WTC11 (cell line): Measurements from ENCODE around the gene POMT2. TPM values are rescaled to one million over a fixed set of nuclear protein-coding genes. Genes with fewer than 3 reads are reported as not detected.

ENCODE experiments used
- ATAC-seq: fragments of 200-7000 bp; cut with Tn5 transposase; 2 replicates; pipeline ENCODE4 v1.10.0; 2021; ENCODE audit warnings: mild to moderate bottlenecking, moderate library complexity
- CTCF ChIA-PET: fragments of 300-600 bp; sonication (Branson Sonifier 250); formaldehyde crosslinking; loops from one replicate; lab custom pipeline; 2021; ENCODE audit warnings: antibody characterized with exemption; lab: Charles Lee
- POLR2A ChIA-PET: fragments of 350-600 bp; sonication (Branson Sonifier 250); formaldehyde crosslinking; loops from one replicate; lab custom pipeline; 2021; ENCODE audit warnings: antibody characterized with exemption; lab: Charles Lee
- DNase-seq: peaks from one replicate; pipeline ENCODE4 v3.0.0; 2021; ENCODE audit warnings: low spot score
- H3K27ac Mint-ChIP-seq: 2 replicates; pipeline ENCODE4 v1.8.0; 2021; ENCODE audit warnings: mixed read lengths
- H3K27me3 Mint-ChIP-seq: 2 replicates; pipeline ENCODE4 v1.8.0; 2021; ENCODE audit warnings: low read depth, mild to moderate bottlenecking, moderate library complexity, mixed read lengths
- H3K36me3 Mint-ChIP-seq: 2 replicates; pipeline ENCODE4 v1.8.0; 2021; ENCODE audit warnings: mixed read lengths
- H3K4me1 Mint-ChIP-seq: 2 replicates; pipeline ENCODE4 v1.8.0; 2022; ENCODE audit warnings: mixed read lengths
- H3K4me3 Mint-ChIP-seq: 2 replicates; pipeline ENCODE4 v1.8.0; 2021; ENCODE audit warnings: mild to moderate bottlenecking, moderate library complexity, mixed read lengths
- H3K9me3 Mint-ChIP-seq: 2 replicates; pipeline ENCODE4 v1.8.0; 2021; ENCODE audit warnings: mixed read lengths
- ATF2 ChIP-seq: sonication (generic); formaldehyde crosslinking; IDR thresholded peaks from 2 replicates; pipeline ENCODE4 v1.8.1; 2022; ENCODE audit warnings: low read depth, missing genetic modification reagents, borderline replicate concordance
- CREM ChIP-seq: sonication (generic); formaldehyde crosslinking; IDR thresholded peaks from 2 replicates; pipeline ENCODE4 v1.8.1; 2022; ENCODE audit warnings: mild to moderate bottlenecking, missing genetic modification reagents, moderate library complexity
- GRHL2 ChIP-seq: fragments of 250-450 bp; sonication (Bioruptor Pico); IDR thresholded peaks from 2 replicates; pipeline ENCODE4 v1.8.0; 2022; ENCODE audit warnings: mild to moderate bottlenecking, moderate library complexity; ENCODE audit not compliant: insufficient replicate concordance, severe bottlenecking
- HMGA2 ChIP-seq: fragments of 250-450 bp; sonication (Bioruptor Pico); IDR thresholded peaks from 2 replicates; pipeline ENCODE4 v1.4.0; 2021; ENCODE audit warnings: mild to moderate bottlenecking, moderate library complexity
- JUN ChIP-seq: sonication (generic); formaldehyde crosslinking; IDR thresholded peaks from 2 replicates; pipeline ENCODE4 v1.8.0; 2023; ENCODE audit warnings: mild to moderate bottlenecking, missing genetic modification reagents
- NFATC4 ChIP-seq: fragments of 250-450 bp; sonication (Bioruptor Pico); IDR thresholded peaks from 2 replicates; pipeline ENCODE4 v1.9.0; 2021; ENCODE audit warnings: mild to moderate bottlenecking
- NR3C1 ChIP-seq: sonication (generic); formaldehyde crosslinking; conservative IDR thresholded peaks from 2 replicates; pipeline ENCODE4 v1.8.1; 2023; ENCODE audit warnings: low read depth, mild to moderate bottlenecking, missing genetic modification reagents
- PRDM15 ChIP-seq: sonication (generic); formaldehyde crosslinking; IDR thresholded peaks from 2 replicates; pipeline ENCODE4 v1.8.0; 2022; ENCODE audit warnings: missing genetic modification reagents
- SMAD4 ChIP-seq: sonication (generic); formaldehyde crosslinking; IDR thresholded peaks from 2 replicates; pipeline ENCODE4 v1.8.0; 2022; ENCODE audit warnings: mild to moderate bottlenecking, missing genetic modification reagents
- SOX15 ChIP-seq: fragments of 250-450 bp; sonication (Bioruptor Pico); IDR thresholded peaks from 2 replicates; pipeline ENCODE4 v1.9.0; 2021; ENCODE audit warnings: mild to moderate bottlenecking
- SP1 ChIP-seq: sonication (generic); formaldehyde crosslinking; conservative IDR thresholded peaks from 2 replicates; pipeline ENCODE4 v1.8.1; 2022; ENCODE audit warnings: missing genetic modification reagents
- TEAD4 ChIP-seq: sonication (generic); formaldehyde crosslinking; IDR thresholded peaks from 2 replicates; pipeline ENCODE4 v1.8.0; 2022; ENCODE audit warnings: mild to moderate bottlenecking, missing genetic modification reagents
- TP53 ChIP-seq: sonication (generic); formaldehyde crosslinking; IDR thresholded peaks from 2 replicates; pipeline ENCODE4 v1.8.1; 2023; ENCODE audit warnings: mild to moderate bottlenecking, missing genetic modification reagents
- ZBTB21 ChIP-seq: sonication (generic); formaldehyde crosslinking; IDR thresholded peaks from 2 replicates; pipeline ENCODE4 v1.8.1; 2023; ENCODE audit warnings: mild to moderate bottlenecking, missing genetic modification reagents, borderline replicate concordance
- ZNF121 ChIP-seq: sonication (generic); formaldehyde crosslinking; IDR thresholded peaks from 2 replicates; pipeline ENCODE4 v1.8.0; 2023; ENCODE audit warnings: missing genetic modification reagents
- ZNF423 ChIP-seq: fragments of 250-450 bp; sonication (Bioruptor Pico); IDR thresholded peaks from 2 replicates; pipeline ENCODE4 v2.1.2; 2022; ENCODE audit warnings: mild to moderate bottlenecking, moderate library complexity
- total RNA-seq: library from RNA; stranded (reverse); gene quantifications from 3 replicates; pipeline ENCODE4 v1.2.3, GENCODE V29; 2021
- TF ChIP-seq, protein P1 (sequence below): fragments of 250-450 bp; sonication (Bioruptor Pico); IDR thresholded peaks from 2 replicates; pipeline ENCODE4 v1.9.0; 2021; ENCODE audit warnings: mild to moderate bottlenecking, borderline replicate concordance
- TF ChIP-seq, protein P2 (sequence below): sonication (generic); formaldehyde crosslinking; IDR thresholded peaks from 2 replicates; pipeline ENCODE4 v1.8.1; 2023; ENCODE audit warnings: mild to moderate bottlenecking, moderate library complexity, missing genetic modification reagents

POMT2 gene
- total RNA-seq, 1 experiment from 2014 or later: 38.7 TPM

DNA sequence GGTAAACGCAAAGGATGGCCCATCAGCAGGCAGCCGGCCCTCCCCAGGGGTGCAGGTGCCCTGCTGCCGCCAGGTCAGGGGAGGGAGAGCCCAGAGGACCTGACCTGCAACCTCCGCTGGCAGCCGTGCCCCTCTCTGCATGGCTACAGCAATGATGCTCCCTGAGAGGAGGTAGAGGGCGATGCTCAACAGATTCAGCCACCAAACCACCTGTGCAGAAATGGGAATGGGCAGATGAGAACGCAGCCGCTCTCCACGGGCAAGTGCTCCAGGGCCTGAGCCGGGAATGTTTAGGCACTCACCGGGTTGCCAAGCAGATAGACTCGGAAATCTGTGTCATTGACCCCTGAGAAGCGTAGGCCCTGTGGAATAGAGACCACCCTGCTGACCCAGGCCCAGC lies 41.0 kb downstream of the POMT2 start:
- ChIA-PET POLR2A (no interaction called here), CTCF (interaction anchor here (1.2 to 1.8 kb wide), 4 partner anchors 11 to 127 kb away, joined by 4 to 8 read pairs (median 5); no protein-coding TSS in a partner anchor)
- no peak for ATAC-seq
- Mint-ChIP-seq H3K36me3 (peaks cover 23% of the 10 kb centered on the region), H3K27ac (no peak overlapping the region), H3K27me3 (no peaks in the 10 kb centered on the region), H3K4me1 (no peaks in the 10 kb centered on the region), H3K9me3 (no peaks in the 10 kb centered on the region), H3K4me3 (no peak overlapping the region)
- TF ChIP-seq NFATC4 (CRISPR knock-in tag) (no peak), PRDM15 (no peak), ATF2 (CRISPR knock-in tag) (no peak), HMGA2 (CRISPR knock-in tag) (no peak), SMAD4 (CRISPR knock-in tag) (no peak), ZBTB21 (CRISPR knock-in tag) (no peak), ZNF121 (CRISPR knock-in tag) (no peak), GRHL2 (CRISPR knock-in tag) (no peak), ZNF423 (CRISPR knock-in tag) (no peak), TP53 (no peak), CREM (CRISPR knock-in tag) (no peak), SP1 (no peak), JUN (CRISPR knock-in tag) (no peak), TEAD4 (CRISPR knock-in tag) (no peak), NR3C1 (CRISPR knock-in tag) (no peak), SOX15 (no peak)
- TF ChIP-seq, protein P1, sequence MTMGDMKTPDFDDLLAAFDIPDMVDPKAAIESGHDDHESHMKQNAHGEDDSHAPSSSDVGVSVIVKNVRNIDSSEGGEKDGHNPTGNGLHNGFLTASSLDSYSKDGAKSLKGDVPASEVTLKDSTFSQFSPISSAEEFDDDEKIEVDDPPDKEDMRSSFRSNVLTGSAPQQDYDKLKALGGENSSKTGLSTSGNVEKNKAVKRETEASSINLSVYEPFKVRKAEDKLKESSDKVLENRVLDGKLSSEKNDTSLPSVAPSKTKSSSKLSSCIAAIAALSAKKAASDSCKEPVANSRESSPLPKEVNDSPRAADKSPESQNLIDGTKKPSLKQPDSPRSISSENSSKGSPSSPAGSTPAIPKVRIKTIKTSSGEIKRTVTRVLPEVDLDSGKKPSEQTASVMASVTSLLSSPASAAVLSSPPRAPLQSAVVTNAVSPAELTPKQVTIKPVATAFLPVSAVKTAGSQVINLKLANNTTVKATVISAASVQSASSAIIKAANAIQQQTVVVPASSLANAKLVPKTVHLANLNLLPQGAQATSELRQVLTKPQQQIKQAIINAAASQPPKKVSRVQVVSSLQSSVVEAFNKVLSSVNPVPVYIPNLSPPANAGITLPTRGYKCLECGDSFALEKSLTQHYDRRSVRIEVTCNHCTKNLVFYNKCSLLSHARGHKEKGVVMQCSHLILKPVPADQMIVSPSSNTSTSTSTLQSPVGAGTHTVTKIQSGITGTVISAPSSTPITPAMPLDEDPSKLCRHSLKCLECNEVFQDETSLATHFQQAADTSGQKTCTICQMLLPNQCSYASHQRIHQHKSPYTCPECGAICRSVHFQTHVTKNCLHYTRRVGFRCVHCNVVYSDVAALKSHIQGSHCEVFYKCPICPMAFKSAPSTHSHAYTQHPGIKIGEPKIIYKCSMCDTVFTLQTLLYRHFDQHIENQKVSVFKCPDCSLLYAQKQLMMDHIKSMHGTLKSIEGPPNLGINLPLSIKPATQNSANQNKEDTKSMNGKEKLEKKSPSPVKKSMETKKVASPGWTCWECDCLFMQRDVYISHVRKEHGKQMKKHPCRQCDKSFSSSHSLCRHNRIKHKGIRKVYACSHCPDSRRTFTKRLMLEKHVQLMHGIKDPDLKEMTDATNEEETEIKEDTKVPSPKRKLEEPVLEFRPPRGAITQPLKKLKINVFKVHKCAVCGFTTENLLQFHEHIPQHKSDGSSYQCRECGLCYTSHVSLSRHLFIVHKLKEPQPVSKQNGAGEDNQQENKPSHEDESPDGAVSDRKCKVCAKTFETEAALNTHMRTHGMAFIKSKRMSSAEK (CRISPR knock-in tag): no peak
- no peak for DNase-seq

- Mint-ChIP-seq H3K36me3 (peaks cover 13% of the 10 kb centered on the region), H3K27me3 (peaks cover 3% of the 10 kb centered on the region; the same call in 1 of the 2 replicates), H3K9me3 (no peaks in the 10 kb centered on the region), H3K27ac (no peak overlapping the region), H3K4me3 (no peak overlapping the region), H3K4me1 (no peaks in the 10 kb centered on the region)
- TF ChIP-seq PRDM15: peak; percentile 40; the same call in 1 of the 2 replicates
- TF ChIP-seq, protein P2, sequence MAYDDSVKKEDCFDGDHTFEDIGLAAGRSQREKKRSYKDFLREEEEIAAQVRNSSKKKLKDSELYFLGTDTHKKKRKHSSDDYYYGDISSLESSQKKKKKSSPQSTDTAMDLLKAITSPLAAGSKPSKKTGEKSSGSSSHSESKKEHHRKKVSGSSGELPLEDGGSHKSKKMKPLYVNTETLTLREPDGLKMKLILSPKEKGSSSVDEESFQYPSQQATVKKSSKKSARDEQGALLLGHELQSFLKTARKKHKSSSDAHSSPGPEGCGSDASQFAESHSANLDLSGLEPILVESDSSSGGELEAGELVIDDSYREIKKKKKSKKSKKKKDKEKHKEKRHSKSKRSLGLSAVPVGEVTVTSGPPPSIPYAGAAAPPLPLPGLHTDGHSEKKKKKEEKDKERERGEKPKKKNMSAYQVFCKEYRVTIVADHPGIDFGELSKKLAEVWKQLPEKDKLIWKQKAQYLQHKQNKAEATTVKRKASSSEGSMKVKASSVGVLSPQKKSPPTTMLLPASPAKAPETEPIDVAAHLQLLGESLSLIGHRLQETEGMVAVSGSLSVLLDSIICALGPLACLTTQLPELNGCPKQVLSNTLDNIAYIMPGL (CRISPR knock-in tag): no peak
- ChIA-PET CTCF (interaction anchor here (0.5 to 1.9 kb wide), 11 partner anchors 9 to 311 kb away, joined by 3 to 11 read pairs (median 4); no protein-coding TSS in a partner anchor), POLR2A (no interaction called here)
- DNase-seq (no peak), ATAC-seq (peak; percentile 29; the same call in 1 of the 2 replicates)
Measured at GRCh38 chr14:77278461-77279230, 42.0 kb downstream of the POMT2 start.
